GM18519 (cell line): ENCODE measurements around the gene HGF.
"Not testable (repeated sequence)": the region's sequence is repeated elsewhere in the genome, so short reads cannot be mapped to it uniquely, and the experiment has no call there.

Source experiments
- ATAC-seq: cut with Tn5 transposase; IDR thresholded peaks from one replicate; pipeline ENCODE4 v1.9.1; 2021; ENCODE audit warnings: mild to moderate bottlenecking, moderate library complexity; ENCODE audit not compliant: unreplicated experiment, low FRiP score

HGF gene

GRCh38 chr7:81769891-81770727, at the start of gene HGF:
Gene HGF, minus strand, starts transcription at chr7:81770047. Its CDS starts 76 bp downstream, at chr7:81769971.
- no peak for ATAC-seq

- ATAC-seq = no peak
Measured at GRCh38 chr7:81816312-81816711, 46.5 kb upstream of the HGF start.

- ATAC-seq = peak; percentile 97
Measured at GRCh38 chr7:81812866-81813476, 43.1 kb upstream of the HGF start.

GRCh38 chr7:81811956-81812865, 42.4 kb upstream of the HGF start:
- ATAC-seq = peak; percentile 40

GRCh38 chr7:81810476-81811155, 40.8 kb upstream of the HGF start:
- ATAC-seq = no peak

- not testable (repeated sequence) for ATAC-seq
Measured at GRCh38 chr7:81808310-81808709, 38.5 kb upstream of the HGF start.

- ATAC-seq = no peak
Measured at GRCh38 chr7:81803267-81803666, 33.4 kb upstream of the HGF start.

- ATAC-seq = no peak
Measured at GRCh38 chr7:81802251-81802650, 32.4 kb upstream of the HGF start.

GRCh38 chr7:81801532-81801931, 31.7 kb upstream of the HGF start:
- no peak for ATAC-seq

GRCh38 chr7:81791568-81792518, 22.0 kb upstream of the HGF start:
- peak; percentile 57 for ATAC-seq

GRCh38 chr7:81790686-81791085, 20.8 kb upstream of the HGF start:
- no peak for ATAC-seq

- ATAC-seq = no peak
Measured at GRCh38 chr7:81790120-81790500, 20.3 kb upstream of the HGF start.

- no peak for ATAC-seq
Measured at GRCh38 chr7:81789406-81790119, 19.7 kb upstream of the HGF start.

- no peak for ATAC-seq
Measured at GRCh38 chr7:81788246-81788645, 18.4 kb upstream of the HGF start.

GRCh38 chr7:81783818-81784217, 14.0 kb upstream of the HGF start:
- peak; percentile 56 for ATAC-seq

- ATAC-seq = no peak
Measured at GRCh38 chr7:81780914-81781693, 11.3 kb upstream of the HGF start.

- no peak for ATAC-seq
Measured at GRCh38 chr7:81779706-81780105, 9.9 kb upstream of the HGF start.

- ATAC-seq = no peak
Measured at GRCh38 chr7:81777697-81778096, 7.8 kb upstream of the HGF start.
